NCI-H1436 treated with DMSO at 0.1 percent for 48 hours (cell line): Measurements from ENCODE around the gene LCNL1.
"Not testable (repeated sequence)": the region's sequence is repeated elsewhere in the genome, so short reads cannot be mapped to it uniquely, and the experiment has no call there.

Experiments
- DNase-seq: peaks from one replicate; lab custom pipeline; 2025; lab: John Stamatoyannopoulos, UW

The LCNL1 gene

GRCh38 chr9:136994180-136994887 lies 11.5 kb downstream of the LCNL1 start:
- DNase-seq = no peak

- DNase-seq = no peak
Measured at GRCh38 chr9:136994888-136995230, 12.1 kb downstream of the LCNL1 start.

- DNase-seq = no peak
Measured at GRCh38 chr9:136995362-136995761, 12.6 kb downstream of the LCNL1 start.

- no peak for DNase-seq
Measured at GRCh38 chr9:136995772-136996311, 13.0 kb downstream of the LCNL1 start.

GRCh38 chr9:136996361-136997292 lies 13.8 kb downstream of the LCNL1 start, which contains the start of gene CLIC3:
Gene CLIC3 (minus strand): TSS chr9:136996568. CDS start chr9:136996543, 25 bp downstream.
- DNase-seq = no peak

GRCh38 chr9:136997371-136997770 lies 14.6 kb downstream of the LCNL1 start:
- no peak for DNase-seq

- no peak for DNase-seq
Measured at GRCh38 chr9:136997830-136998234, 15.0 kb downstream of the LCNL1 start.

GRCh38 chr9:137000177-137000930 lies 17.6 kb downstream of the LCNL1 start:
- DNase-seq = no peak

- DNase-seq = no peak
Measured at GRCh38 chr9:137001857-137002645, 19.3 kb downstream of the LCNL1 start.

GRCh38 chr9:137002646-137003041 lies 19.9 kb downstream of the LCNL1 start:
- DNase-seq = no peak

GRCh38 chr9:137004285-137004684 lies 21.5 kb downstream of the LCNL1 start:
- DNase-seq = not testable (repeated sequence)

GRCh38 chr9:137006116-137007003 lies 23.6 kb downstream of the LCNL1 start:
- no peak for DNase-seq

- no peak for DNase-seq
Measured at GRCh38 chr9:137007108-137007815, 24.5 kb downstream of the LCNL1 start.

- no peak for DNase-seq
Measured at GRCh38 chr9:137007816-137008270, 25.1 kb downstream of the LCNL1 start.

GRCh38 chr9:137008312-137008711 lies 25.5 kb downstream of the LCNL1 start:
- DNase-seq = no peak

- DNase-seq = no peak
Measured at GRCh38 chr9:137009217-137009616, 26.4 kb downstream of the LCNL1 start.

GRCh38 chr9:137009938-137010732 lies 27.3 kb downstream of the LCNL1 start:
- no peak for DNase-seq

- DNase-seq = no peak
Measured at GRCh38 chr9:137011156-137011555, 28.4 kb downstream of the LCNL1 start.
